Activated naive CD8-positive, alpha-beta T cell (primary cell): Measurements from ENCODE around the gene FRMD3.
"Not testable (repeated sequence)": the region's sequence is repeated elsewhere in the genome, so short reads cannot be mapped to it uniquely, and the experiment has no call there.

ENCODE experiments used
- H3K27ac Mint-ChIP-seq: one replicate; pipeline ENCODE4 v1.8.0; 2021; ENCODE audit warnings: mixed read lengths
- H3K27me3 Mint-ChIP-seq: one replicate; pipeline ENCODE4 v1.8.0; 2021; ENCODE audit warnings: mixed read lengths
- H3K36me3 Mint-ChIP-seq: one replicate; pipeline ENCODE4 v1.8.0; 2021; ENCODE audit warnings: mixed read lengths
- H3K4me1 Mint-ChIP-seq: one replicate; pipeline ENCODE4 v1.8.0; 2021; ENCODE audit warnings: low read depth, mixed read lengths
- H3K4me3 Mint-ChIP-seq: one replicate; pipeline ENCODE4 v1.8.0; 2021; ENCODE audit warnings: mild to moderate bottlenecking, mixed read lengths
- H3K9me3 Mint-ChIP-seq: one replicate; pipeline ENCODE4 v1.8.0; 2021; ENCODE audit warnings: low read depth, mixed read lengths

FRMD3 gene

GRCh38 chr9:83387401-83388185 is 150.6 kb downstream of the FRMD3 start:
- H3K4me1 Mint-ChIP-seq, result no peaks in the 10 kb centered on the region
- H3K4me3 Mint-ChIP-seq, result no peak overlapping the region
- peaks cover 6% of the 10 kb centered on the region for H3K36me3 Mint-ChIP-seq
- no peaks in the 10 kb centered on the region for H3K27me3 Mint-ChIP-seq
- H3K27ac Mint-ChIP-seq, result no peak overlapping the region
- H3K9me3 Mint-ChIP-seq, result peaks cover 3% of the 10 kb centered on the region

- no peak overlapping the region for H3K27ac Mint-ChIP-seq
- peaks cover 6% of the 10 kb centered on the region for H3K36me3 Mint-ChIP-seq
- peaks cover 3% of the 10 kb centered on the region for H3K9me3 Mint-ChIP-seq
Measured at GRCh38 chr9:83385317-83385716, 152.9 kb downstream of the FRMD3 start.

GRCh38 chr9:83384214-83384613 is 154.0 kb downstream of the FRMD3 start:
- no peaks in the 10 kb centered on the region for H3K4me1 Mint-ChIP-seq
- peaks cover 8% of the 10 kb centered on the region for H3K36me3 Mint-ChIP-seq
- H3K27ac Mint-ChIP-seq, result no peak overlapping the region
- no peak overlapping the region for H3K4me3 Mint-ChIP-seq
- H3K27me3 Mint-ChIP-seq, result no peaks in the 10 kb centered on the region
- H3K9me3 Mint-ChIP-seq, result peaks cover 3% of the 10 kb centered on the region

More at GRCh38 chr9:83385317-83385716, 152.9 kb downstream of the FRMD3 start:
- no peaks in the 10 kb centered on the region for H3K27me3 Mint-ChIP-seq
- no peaks in the 10 kb centered on the region for H3K4me1 Mint-ChIP-seq
- H3K4me3 Mint-ChIP-seq, result no peak overlapping the region

GRCh38 chr9:83383034-83383433 is 155.2 kb downstream of the FRMD3 start:
- no peaks in the 10 kb centered on the region for H3K4me1 Mint-ChIP-seq
- no peak overlapping the region for H3K27ac Mint-ChIP-seq
- H3K36me3 Mint-ChIP-seq, result peaks cover 7% of the 10 kb centered on the region
- peaks cover 3% of the 10 kb centered on the region for H3K9me3 Mint-ChIP-seq
- H3K27me3 Mint-ChIP-seq, result no peaks in the 10 kb centered on the region
- no peak overlapping the region for H3K4me3 Mint-ChIP-seq

GRCh38 chr9:83382421-83382820 is 155.8 kb downstream of the FRMD3 start:
- peaks cover 5% of the 10 kb centered on the region for H3K36me3 Mint-ChIP-seq
- peaks cover 3% of the 10 kb centered on the region for H3K9me3 Mint-ChIP-seq
- no peak overlapping the region for H3K27ac Mint-ChIP-seq
- H3K4me1 Mint-ChIP-seq, result no peaks in the 10 kb centered on the region
- H3K4me3 Mint-ChIP-seq, result no peak overlapping the region
- H3K27me3 Mint-ChIP-seq, result no peaks in the 10 kb centered on the region

GRCh38 chr9:83379045-83379444 is 159.2 kb downstream of the FRMD3 start:
- Mint-ChIP-seq H3K4me3 (no peak overlapping the region), H3K27ac (no peak overlapping the region), H3K9me3 (peaks cover 3% of the 10 kb centered on the region), H3K27me3 (no peaks in the 10 kb centered on the region), H3K36me3 (peaks cover 2% of the 10 kb centered on the region), H3K4me1 (no peaks in the 10 kb centered on the region)

- Mint-ChIP-seq H3K36me3 (peaks cover 5% of the 10 kb centered on the region), H3K27ac (no peak overlapping the region), H3K27me3 (no peaks in the 10 kb centered on the region), H3K4me1 (no peaks in the 10 kb centered on the region), H3K9me3 (no peaks in the 10 kb centered on the region), H3K4me3 (no peak overlapping the region)
Measured at GRCh38 chr9:83372957-83373356, 165.2 kb downstream of the FRMD3 start.

- no peak overlapping the region for H3K4me3 Mint-ChIP-seq
- no peaks in the 10 kb centered on the region for H3K4me1 Mint-ChIP-seq
- no peaks in the 10 kb centered on the region for H3K9me3 Mint-ChIP-seq
- no peaks in the 10 kb centered on the region for H3K27me3 Mint-ChIP-seq
- peaks cover 5% of the 10 kb centered on the region for H3K36me3 Mint-ChIP-seq
- H3K27ac Mint-ChIP-seq, result no peak overlapping the region
Measured at GRCh38 chr9:83367326-83367725, 170.9 kb downstream of the FRMD3 start.

- no peaks in the 10 kb centered on the region for H3K9me3 Mint-ChIP-seq
- no peak overlapping the region for H3K4me3 Mint-ChIP-seq
- no peaks in the 10 kb centered on the region for H3K4me1 Mint-ChIP-seq
- H3K36me3 Mint-ChIP-seq, result peaks cover 3% of the 10 kb centered on the region
- H3K27me3 Mint-ChIP-seq, result no peaks in the 10 kb centered on the region
- no peak overlapping the region for H3K27ac Mint-ChIP-seq
Measured at GRCh38 chr9:83362341-83362995, 175.7 kb downstream of the FRMD3 start.

GRCh38 chr9:83359039-83359438 is 179.2 kb downstream of the FRMD3 start:
- no peaks in the 10 kb centered on the region for H3K36me3 Mint-ChIP-seq
- no peaks in the 10 kb centered on the region for H3K27me3 Mint-ChIP-seq
- H3K4me3 Mint-ChIP-seq, result no peak overlapping the region
- no peaks in the 10 kb centered on the region for H3K4me1 Mint-ChIP-seq
- no peak overlapping the region for H3K27ac Mint-ChIP-seq
- no peaks in the 10 kb centered on the region for H3K9me3 Mint-ChIP-seq

GRCh38 chr9:83358493-83358892 is 179.7 kb downstream of the FRMD3 start:
- H3K27ac Mint-ChIP-seq, H3K4me1 Mint-ChIP-seq, H3K9me3 Mint-ChIP-seq, H3K4me3 Mint-ChIP-seq, H3K36me3 Mint-ChIP-seq, H3K27me3 Mint-ChIP-seq: not testable (repeated sequence)

GRCh38 chr9:83355729-83356151 is 182.5 kb downstream of the FRMD3 start:
- H3K9me3 Mint-ChIP-seq, result no peaks in the 10 kb centered on the region
- no peaks in the 10 kb centered on the region for H3K27me3 Mint-ChIP-seq
- H3K36me3 Mint-ChIP-seq, result no peaks in the 10 kb centered on the region
- H3K27ac Mint-ChIP-seq, result no peak overlapping the region
- H3K4me1 Mint-ChIP-seq, result no peaks in the 10 kb centered on the region
- H3K4me3 Mint-ChIP-seq, result no peak overlapping the region

GRCh38 chr9:83355024-83355444 is 183.2 kb downstream of the FRMD3 start:
- Mint-ChIP-seq H3K4me1 (no peaks in the 10 kb centered on the region), H3K9me3 (no peaks in the 10 kb centered on the region), H3K36me3 (no peaks in the 10 kb centered on the region), H3K4me3 (no peak overlapping the region), H3K27ac (no peak overlapping the region), H3K27me3 (no peaks in the 10 kb centered on the region)

- no peak overlapping the region for H3K4me3 Mint-ChIP-seq
- peaks cover 2% of the 10 kb centered on the region for H3K36me3 Mint-ChIP-seq
- H3K9me3 Mint-ChIP-seq, result no peaks in the 10 kb centered on the region
- H3K27ac Mint-ChIP-seq, result no peak overlapping the region
- no peaks in the 10 kb centered on the region for H3K27me3 Mint-ChIP-seq
- no peaks in the 10 kb centered on the region for H3K4me1 Mint-ChIP-seq
Measured at GRCh38 chr9:83349031-83349430, 189.2 kb downstream of the FRMD3 start.

- Mint-ChIP-seq H3K27ac (no peak overlapping the region), H3K36me3 (peaks cover 7% of the 10 kb centered on the region), H3K4me3 (no peak overlapping the region), H3K9me3 (no peaks in the 10 kb centered on the region), H3K4me1 (no peaks in the 10 kb centered on the region), H3K27me3 (no peaks in the 10 kb centered on the region)
Measured at GRCh38 chr9:83346655-83347420, 191.4 kb downstream of the FRMD3 start.
